GM19452 (cell line): Measurements from ENCODE around the gene FAHD1.

Experiments used
- ATAC-seq: cut with Tn5 transposase; IDR thresholded peaks from one replicate; pipeline ENCODE4 v1.9.1; 2021; ENCODE audit not compliant: unreplicated experiment

Gene FAHD1

DNA sequence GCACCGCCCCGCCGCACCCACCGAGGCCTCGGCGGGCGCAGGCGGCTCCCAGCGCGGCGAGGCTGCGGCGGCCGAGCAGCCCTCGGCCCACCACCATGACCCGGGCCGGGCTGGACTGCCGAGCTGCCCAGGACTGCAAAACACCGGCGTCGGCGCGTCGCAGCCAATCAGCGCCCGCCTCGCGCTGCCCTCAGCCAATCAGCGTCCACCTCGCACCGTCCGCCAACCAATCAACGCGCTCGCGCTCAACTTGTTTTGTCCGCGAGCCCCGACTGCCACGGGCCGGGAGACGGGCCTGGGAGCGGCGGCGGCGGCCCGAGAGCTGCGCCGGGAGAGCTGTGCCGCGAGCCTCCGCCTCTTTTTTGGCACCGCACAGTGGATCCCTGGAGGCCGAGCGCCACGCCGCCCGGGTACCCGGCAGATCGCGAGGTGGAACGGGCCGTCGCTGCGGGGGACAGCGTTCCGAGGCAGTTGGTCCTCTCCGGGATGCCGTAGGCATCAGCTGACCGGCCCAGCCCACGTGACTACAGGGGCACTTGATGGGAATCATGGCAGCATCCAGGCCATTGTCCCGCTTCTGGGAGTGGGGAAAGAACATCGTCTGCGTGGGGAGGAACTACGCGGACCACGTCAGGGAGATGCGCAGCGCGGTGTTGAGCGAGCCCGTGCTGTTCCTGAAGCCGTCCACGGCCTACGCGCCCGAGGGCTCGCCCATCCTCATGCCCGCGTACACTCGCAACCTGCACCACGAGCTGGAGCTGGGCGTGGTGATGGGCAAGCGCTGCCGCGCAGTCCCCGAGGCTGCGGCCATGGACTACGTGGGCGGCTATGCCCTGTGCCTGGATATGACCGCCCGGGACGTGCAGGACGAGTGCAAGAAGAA lies at the start of gene FAHD1, which contains the start of gene HAGH:
TSS of gene FAHD1 (plus strand) at position 516 of the 883 bp plus-strand sequence. CDS start at position 549, 33 bp downstream.
TSS of gene HAGH (minus strand) at position 135 of the 883 bp plus-strand sequence. CDS start at position 97, 38 bp downstream.
- peak; percentile 84 for ATAC-seq

DNA sequence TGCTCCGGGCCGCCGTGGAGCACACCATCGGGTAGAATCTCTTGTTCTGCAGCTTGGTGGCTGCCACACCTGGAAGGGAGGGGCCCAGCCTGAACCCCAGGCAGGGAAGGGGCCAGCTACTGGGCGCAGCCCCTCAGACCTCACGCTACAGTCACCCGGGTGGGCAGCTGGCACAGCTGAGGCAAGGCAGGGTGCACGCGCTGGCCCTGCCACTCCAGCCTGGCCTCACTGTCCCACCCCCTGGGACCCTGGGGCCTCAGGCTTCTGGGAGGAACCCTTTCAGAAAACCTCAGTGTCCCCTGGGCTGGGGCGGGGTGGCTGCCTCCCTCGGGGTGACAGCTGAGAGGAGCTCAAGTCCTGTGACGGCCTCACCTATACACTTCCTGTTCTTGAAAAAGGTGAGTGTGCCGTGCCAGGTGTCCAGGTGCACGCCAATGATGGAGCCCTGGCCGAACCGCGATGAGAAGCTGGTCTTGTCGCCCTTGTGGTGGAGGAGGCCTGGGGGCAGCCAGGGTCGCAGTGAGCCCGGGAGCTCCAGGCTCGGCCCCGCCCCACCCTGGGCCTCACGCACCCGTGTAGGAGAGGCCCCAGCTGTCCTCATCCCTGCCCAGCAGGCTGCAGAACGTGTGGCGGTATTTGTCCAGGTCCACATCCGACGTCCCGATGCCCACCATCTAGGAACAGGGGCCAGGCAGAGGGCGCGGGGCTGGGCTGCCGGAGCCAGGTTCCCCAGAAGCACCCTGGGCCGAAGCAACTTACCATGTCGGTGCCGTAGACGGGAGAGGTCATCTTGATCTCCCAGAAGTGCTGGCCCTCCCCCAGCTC lies 49.4 kb upstream of the FAHD1 start:
- ATAC-seq = no peak

DNA sequence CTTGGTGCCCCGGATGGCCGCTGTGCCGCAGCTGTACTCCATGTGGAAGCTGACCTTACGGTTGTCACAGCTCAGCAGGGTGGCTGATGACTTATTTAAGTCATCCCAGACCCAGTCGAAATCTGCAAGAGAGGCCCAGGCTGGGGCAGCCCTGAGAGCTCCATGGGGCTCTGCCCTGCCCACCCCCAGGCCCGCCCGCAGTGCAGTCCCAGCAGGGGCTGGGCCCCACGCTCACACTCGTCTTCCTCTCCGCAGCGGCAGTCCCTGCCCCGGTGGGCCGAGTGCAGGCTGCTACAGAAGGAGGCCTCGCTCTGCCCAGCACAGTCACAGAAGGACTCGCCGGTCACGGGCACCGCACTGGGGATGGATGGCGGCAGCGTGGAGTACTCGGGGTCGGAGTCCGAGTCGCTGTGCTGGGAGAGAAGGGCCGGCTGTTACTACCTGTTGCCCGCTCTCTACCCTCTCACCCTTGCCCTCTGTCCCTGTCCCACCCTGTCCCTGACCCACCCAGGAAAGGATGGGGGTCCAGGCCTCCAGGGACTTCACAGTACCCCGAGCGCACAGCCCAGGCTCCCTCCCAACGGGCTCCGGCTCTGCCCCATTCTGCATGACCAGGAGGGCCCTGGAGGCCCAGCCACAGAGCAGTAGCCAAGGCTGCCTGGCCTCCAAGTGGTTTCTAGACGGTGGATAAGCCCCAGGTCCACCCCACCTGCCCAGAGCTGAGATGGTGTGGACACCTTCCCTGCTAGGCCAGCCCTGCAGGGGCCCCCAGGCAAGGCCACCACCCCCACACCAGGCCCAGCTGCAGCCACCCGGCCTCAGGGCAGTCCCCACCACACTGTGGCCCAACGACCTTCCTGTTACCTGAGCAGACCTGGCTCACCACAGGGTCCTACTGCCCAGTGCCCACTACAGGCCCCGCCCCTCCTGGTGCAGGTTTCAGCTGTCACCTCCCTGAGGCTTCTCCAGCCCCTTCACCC lies 48.5 kb upstream of the FAHD1 start:
- no peak for ATAC-seq

DNA sequence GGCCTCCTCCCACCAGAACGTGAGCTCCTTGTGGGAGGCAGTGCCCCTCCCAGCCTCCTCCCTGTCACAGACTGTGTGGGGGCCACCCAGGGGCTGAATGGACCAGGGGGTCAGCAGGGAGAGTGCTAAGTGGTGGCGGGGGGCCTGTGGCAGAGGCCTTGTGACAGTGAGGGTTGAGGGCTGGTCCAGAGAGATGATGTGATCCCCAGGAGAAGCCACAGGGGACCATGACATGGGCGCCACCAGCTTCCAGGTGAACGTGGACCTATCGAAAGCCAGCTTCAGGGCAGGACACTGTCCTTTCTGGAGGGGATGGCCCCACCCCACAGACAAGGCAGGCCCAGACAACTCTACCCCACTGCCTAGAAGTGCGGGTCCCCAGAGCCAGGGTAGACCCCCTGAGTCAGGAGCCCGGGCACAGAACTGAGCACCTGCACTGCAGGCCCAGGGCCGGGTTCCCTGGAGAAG lies 47.7 kb upstream of the FAHD1 start:
- ATAC-seq = no peak

DNA sequence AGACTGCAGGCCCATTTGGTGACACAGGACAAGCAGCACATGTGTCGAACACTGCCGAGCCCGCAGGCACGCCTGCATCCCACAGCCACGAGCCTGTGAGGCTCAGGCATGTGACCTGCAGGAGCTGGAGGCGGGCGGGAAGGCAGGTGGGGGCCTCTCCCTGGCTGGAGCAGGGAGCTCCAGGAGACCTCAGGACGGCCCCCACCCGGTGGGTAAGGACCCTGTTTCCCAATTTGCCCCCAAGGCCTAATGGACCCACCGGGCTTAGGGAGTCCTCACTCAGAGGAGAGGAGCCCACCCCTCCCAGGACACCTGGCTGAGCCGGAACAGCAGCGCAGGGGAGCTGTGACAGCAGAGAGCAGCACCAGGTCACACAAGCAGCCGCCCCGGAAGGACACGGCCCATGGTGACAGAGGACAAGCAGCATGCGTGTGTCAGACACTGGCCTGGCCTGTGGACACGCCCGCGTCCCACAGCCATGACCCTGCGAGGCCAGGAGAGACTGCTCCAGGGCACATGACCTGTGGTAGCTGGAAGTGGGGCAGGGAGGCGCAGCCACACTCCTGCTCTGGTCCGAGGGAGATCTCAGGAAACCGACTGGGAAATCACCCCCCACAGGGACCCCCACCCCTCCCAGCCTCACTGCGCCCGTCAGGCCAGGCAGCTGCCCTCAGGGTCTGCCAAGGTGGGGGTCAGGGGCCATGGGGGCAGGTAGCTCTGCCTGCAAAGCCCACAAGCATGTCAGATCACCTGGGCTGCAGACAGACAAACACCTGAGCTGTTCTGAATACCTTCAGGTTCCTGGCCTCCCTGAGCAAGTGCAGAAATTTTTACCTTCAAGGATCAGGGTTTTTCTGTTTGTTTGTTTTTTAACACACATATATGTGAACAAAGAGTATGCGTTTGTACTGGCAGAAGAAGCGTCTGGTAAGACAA lies 47.0 kb upstream of the FAHD1 start:
- ATAC-seq = no peak

DNA sequence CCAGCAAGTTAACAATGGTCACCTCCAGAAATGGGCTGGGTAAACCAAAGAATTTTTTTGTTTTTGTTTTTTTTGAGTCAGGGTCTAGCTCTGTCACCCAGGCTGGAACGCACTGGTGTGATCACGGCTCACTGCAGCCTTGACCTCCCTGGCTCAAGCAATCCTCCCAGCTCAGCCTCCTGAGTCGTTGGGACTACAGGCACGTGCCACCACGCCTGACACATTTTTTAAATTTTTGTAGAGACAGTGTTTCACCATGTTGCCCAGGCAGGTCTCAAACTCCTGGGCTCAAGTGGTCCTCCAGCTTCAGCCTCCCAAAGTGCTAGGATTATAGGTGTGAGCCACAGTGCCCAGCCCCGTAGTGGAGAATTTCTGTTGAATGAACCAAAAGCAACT lies 46.3 kb upstream of the FAHD1 start:
- ATAC-seq = no peak

DNA sequence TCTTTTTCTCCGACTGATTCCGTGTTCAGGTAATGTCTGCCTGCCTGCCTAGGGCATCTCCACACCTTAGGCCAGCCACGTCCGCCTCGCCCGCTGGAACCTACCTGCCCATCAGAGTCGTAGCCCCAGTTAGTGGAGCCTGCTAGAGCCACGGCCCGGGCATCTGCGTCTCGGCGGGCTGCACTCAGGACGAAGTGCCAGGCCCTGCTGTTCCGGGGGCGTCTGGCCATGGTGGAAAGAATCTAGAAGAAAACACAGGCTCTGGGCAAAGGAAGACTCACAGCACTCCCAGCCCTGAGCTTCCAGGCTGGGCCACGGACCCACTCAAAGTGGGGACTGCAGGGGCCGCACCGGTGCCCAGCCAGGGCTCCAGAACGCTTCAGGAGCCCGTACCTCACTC lies 45.8 kb upstream of the FAHD1 start:
- ATAC-seq = no peak

DNA sequence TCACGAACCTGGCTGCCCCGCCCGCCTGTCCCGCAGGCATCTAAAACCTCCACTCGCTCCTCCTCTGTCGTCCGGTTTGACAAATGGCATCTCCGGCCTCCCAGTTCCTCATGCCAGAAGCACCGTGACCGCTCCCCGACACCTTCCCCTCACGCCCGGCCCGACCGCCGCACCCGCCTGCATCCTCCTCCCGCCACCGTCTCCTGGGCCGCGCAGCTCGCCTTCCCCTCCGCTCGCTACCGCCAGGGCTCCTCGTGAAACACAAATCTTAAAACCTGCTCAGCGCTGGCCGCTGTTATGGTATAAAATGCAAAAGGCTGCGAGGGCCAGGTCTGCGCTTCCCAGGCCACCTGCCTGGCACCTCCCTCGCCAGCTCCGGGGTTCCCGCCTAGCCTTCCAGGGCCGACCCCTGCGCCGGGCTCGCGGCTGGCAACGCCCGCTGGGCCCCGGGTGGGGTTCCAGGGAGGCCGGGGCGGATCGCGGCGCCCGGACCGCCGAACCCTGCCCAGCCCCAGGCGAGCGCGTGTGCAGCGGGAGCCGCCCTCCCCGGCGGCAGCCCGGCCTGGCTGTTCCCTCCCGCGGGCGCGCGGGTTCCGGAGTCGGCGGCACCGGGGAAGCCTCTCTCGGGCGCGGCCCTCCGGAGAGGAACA lies 45.1 kb upstream of the FAHD1 start:
- peak; percentile 8 for ATAC-seq

DNA sequence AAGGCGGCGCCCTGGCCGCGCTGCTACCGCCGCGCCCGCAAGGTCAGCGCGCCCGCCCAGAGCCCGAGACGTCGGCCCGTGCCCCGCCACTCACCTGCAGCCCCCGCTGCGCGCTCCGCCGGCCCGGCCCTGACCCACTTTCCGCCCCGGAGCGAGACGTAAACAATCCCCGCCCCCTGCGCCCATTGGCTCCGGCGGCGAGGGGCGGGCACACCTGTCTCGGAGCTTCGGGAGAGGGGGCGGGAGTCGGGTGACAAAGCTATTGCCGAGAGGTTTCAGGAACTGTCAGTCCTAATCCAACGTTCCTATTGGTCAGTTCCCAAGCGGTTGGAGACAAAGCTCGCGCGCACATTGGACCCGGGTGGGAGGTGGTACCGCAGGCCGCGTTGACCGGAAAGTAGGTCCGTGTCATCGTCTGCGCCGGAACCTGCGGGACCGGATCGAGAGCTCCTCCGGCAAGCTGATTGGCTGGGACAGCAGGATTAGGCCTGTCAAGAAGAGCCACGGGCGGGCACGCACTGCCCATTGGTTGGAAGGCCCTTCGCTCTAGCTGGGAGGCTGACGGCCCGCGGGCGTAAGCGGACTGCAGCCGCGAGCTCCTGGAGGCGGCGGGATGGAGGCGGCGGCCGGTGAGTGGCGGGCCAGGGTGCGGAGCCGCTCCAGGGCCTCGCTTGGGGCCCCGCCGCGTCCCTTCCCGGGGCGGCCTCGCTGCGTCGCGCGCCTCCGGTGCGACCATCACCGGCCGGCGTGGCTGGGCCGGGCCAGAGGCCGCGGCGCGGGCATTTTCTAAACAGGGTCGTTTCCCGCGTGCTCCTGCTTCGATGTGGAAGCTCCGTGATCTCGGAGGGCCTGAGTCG lies 44.4 kb upstream of the FAHD1 start, which contains the start of the genes NUBP2 and SPSB3:
TSS of gene NUBP2 (plus strand) at position 553 of the 857 bp plus-strand sequence. CDS start at position 614, 61 bp downstream.
TSS of gene SPSB3 (minus strand) at position 164 of the 857 bp plus-strand sequence. CDS start 1,088 bp downstream, outside the sequence.
- peak; percentile 80 for ATAC-seq

DNA sequence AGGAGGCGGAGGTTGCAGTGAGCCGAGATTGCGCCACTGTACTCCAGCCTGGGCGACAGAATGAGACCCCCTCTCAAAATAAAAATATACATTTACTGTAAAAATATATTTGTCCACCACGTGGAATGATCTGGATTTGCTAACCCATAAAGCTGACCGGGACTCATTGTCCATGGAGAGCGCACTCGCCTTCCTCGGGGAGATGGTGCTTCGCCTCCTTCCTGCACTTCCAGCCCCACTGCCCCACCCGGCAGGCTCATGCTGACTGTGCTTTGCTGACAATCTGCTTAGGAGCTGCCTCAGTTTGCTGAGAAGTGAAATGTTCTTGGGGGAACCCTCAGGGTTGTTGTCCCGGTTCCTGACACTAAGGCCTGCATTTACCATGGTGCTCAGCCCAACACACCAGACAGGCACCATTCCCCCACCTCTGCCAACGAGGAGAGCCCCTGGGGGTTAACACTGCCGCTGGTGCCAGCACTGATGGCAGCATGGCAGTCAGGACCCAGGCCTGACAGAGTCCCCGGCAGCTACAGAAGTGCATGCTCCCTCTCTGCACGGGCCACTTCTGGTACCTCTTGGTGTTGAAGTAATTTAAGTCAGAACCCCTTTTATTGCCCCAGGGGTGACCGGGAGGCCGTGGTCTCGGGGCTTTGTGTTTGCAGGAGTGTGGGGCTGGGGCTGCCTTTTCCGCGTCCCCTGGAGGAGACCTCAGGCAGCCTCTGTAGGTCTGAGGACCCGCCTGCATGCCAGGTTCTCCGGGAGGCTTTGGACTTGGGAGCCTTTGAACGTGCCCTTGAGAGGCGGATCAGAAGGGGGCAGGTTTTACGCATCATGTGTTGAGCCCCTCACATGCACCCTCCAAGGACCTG lies 41.8 kb upstream of the FAHD1 start:
- no peak for ATAC-seq

DNA sequence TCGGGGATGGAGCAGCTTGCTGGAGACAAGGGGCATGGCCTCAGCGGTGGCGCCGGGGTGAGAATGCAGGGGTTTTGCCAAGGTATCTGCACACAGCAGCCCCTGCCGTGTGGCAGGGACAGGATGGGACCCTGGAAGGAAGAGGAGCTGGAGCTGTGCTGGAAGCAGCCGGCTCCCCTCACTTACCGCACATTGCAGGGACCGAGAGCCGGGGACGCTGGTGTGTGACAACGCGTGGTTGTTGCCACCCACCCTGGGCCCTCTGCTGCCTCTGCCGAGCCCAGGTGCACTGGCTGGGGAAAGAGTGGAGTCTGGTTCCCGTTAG lies 41.2 kb upstream of the FAHD1 start:
- ATAC-seq = no peak

DNA sequence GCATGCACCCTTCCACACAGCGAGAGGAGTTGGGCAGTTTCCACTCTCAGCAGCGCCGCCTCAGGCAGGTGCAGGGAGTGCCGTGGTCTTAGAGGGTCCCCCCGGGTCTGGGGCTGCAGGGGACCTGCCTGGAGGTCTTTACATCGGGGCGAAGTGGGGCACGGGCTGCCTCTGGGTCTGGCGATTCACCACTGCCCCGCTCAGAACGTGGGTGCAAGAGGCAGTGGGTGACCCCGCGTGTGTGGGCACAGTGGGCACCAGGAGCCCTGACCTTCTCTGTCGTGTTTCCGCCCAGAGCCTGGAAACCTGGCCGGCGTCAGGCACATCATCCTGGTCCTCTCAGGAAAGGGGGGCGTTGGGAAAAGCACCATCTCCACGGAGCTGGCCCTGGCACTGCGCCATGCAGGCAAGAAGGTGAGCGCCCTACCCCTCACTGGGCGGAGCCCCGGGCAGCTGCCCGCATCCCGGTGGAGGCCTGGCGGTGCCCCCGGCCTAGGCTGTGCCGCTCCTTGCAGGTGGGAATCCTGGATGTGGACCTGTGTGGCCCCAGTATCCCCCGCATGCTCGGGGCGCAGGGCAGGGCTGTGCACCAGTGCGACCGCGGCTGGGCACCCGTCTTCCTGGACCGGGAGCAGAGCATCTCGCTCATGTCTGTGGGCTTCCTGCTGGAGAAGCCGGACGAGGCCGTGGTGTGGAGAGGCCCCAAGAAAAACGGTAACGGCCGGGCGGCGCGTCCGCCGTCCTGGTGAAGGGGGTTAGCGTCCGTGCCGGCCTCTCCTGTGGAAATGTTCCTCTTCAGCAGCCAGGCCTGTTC lies 40.6 kb upstream of the FAHD1 start:
- ATAC-seq = no peak

DNA sequence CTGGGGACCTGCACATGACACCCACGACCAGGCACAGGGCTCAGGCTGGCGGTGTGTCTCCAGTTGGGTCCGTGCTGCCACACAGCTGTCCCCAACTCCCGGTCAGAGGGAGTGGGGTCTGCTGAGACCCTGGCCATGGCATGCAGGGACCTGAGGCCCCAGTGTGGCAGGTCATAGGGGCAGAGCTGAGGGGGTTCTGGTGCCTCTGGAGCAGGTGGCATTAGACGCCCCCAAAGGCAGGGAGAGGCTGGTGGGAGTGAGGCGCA lies 40.0 kb upstream of the FAHD1 start:
- no peak for ATAC-seq

DNA sequence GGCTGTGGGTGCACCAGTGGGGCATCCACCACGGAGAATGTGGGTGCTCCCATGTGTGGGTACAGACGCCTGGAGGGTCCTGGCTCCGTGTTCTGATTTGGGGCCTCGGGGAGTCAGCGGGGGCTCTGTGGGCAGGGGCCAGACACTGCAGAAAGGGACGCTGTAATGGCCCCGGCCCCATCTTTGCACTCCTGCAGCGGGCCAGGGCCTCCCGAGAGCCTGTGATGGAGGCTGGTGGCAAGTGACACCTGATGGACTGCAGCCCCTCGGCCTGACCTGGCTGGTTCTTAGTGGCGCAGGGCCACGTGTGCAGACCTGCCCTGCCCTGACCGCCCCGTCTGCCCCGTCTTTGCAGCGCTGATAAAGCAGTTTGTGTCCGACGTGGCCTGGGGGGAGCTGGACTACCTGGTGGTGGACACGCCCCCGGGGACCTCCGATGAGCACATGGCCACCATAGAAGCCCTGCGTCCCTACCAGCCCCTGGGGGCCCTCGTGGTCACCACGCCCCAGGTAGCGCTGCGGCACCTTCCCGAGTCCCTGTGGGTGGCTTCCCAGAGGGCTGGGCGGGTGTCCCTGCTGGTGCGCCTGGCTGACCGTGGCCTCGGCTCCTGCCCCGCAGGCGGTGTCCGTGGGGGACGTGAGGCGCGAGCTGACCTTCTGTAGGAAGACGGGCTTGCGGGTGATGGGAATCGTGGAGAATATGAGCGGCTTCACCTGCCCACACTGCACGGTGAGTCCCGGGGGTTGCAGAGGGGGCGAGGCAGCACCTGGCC lies 39.5 kb upstream of the FAHD1 start:
- ATAC-seq = no peak

DNA sequence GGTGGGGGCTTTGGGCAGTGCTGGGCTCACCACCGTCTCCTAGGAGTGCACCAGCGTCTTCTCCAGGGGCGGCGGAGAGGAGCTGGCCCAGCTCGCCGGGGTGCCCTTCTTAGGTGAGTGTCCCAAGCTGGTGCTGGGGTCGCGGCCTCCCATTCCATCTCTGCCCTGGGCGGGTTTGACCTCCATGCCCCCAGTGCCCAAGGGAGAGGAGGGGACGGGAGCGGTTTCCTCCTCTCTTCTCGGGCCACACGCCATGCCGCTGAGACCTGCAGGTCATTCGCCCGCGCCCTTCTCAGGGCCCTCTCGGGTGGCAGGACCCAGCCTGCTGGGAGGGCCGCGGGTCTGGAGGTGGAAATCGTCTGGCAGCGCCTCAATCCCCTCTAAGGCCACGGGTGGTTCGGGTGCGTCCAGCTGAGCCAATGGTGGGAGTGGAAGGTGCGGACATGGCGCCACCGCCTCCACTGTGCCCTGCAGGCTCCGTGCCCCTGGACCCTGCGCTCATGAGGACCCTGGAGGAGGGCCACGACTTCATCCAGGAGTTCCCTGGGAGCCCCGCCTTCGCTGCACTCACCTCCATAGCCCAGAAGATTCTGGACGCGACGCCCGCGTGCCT lies 38.8 kb upstream of the FAHD1 start:
- no peak for ATAC-seq
